ENCODE data around the gene NFE2L2. TPM values are rescaled to one million over a fixed set of nuclear protein-coding genes. Genes with fewer than 3 reads are reported as not detected.

The NFE2L2 gene
- total and polyA plus RNA-seq, 9 of the 15 experiments (the other 6 are each of a cell fraction or from before 2014, with no cell fraction given) = 29.3 to 120 (median 59.3) TPM

DNA sequence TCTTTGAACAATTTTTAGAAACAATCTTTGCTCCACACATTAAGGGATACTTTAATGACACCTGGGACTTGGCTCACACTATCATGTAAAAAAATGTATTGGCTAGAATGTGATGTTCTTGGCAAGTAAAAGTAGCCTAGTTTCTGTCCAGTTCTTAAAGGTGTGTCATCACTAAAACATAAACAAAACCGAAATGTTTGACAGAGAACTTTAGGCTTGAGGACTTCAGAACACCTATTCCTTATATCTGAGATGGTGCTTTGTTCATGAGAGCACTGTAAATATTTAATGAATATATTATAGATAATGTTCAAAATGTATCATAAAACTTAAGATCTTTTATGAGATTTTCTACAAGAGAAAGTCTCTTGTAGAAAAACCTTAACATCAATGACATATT is 71.7 kb downstream of the NFE2L2 start:
- ChIA-PET POLR2A (no interaction called here), CTCF (ENCODE audit: low intra/inter-chr PET ratio) (no interaction called here)
- TF ChIP-seq ZNF76 (CRISPR knock-in tag; IDR thresholded peaks at IDR 0.05; ENCODE audit: borderline replicate concordance) = no peak
- TF ChIP-seq SRSF7 (optimal IDR thresholded peaks at IDR 0.05; ENCODE audit: low read depth, low read length) = no peak
- TF ChIP-seq MYNN (IDR thresholded peaks at IDR 0.05) = no peak
- no peak for TF ChIP-seq MYNN (CRISPR knock-in tag; IDR thresholded peaks at IDR 0.05)
- no peak for TF ChIP-seq ETS2 (tag; IDR thresholded peaks at IDR 0.05; ENCODE audit: borderline replicate concordance, poor library complexity, severe bottlenecking)
- TF ChIP-seq RBM25 (IDR thresholded peaks at IDR 0.05; ENCODE audit: low read depth, low read length, severe bottlenecking) = no peak
- TF ChIP-seq BDP1 (IDR thresholded peaks at IDR 0.05; ENCODE audit: insufficient read depth, insufficient read length) = no peak
- TF ChIP-seq ZBTB7A (IDR thresholded peaks at IDR 0.05; ENCODE audit: borderline replicate concordance, control insufficient read depth, low read depth, low read length) = no peak
- no peak for TF ChIP-seq ZNF655 (CRISPR knock-in tag; IDR thresholded peaks at IDR 0.05)
- no peak for TF ChIP-seq SMAD4 (CRISPR knock-in tag; conservative IDR thresholded peaks at IDR 0.05)
- TF ChIP-seq ERF (CRISPR knock-in tag; IDR thresholded peaks at IDR 0.05) = no peak
- TF ChIP-seq SMARCA4 (IDR thresholded peaks at IDR 0.05) = no peak
- TF ChIP-seq ZKSCAN1 (IDR thresholded peaks at IDR 0.05; ENCODE audit: low read depth, low read length) = no peak
- H3K27ac ChIP-seq (ENCODE audit: extremely low read depth, low read depth, low read length) = no peak overlapping the region
- H3K9me1 ChIP-seq (ENCODE audit: control insufficient read depth, insufficient read depth, low read length) = no peaks in the 10 kb centered on the region
- H2AFZ ChIP-seq (ENCODE audit: low read depth, low read length) = no peak overlapping the region
- no peaks in the 10 kb centered on the region for H3K79me2 ChIP-seq (ENCODE audit: control insufficient read depth, insufficient read depth, low read length)
- FAIRE-seq = no peak
- intact Hi-C loops (cut with micrococcal nuclease) = no loop called here
- no peak for ATAC-seq
- no peaks in the 10 kb centered on the region for H3K9me3 ChIP-seq (replicated peaks; ENCODE audit: control insufficient read depth, insufficient read depth, low read depth, low read length)
- no peak for DNase-seq (ENCODE audit: extremely low read depth in 1 of 4, low spot score in 3 of 4)
- no peaks in the 10 kb centered on the region for H4K20me1 ChIP-seq (replicated peaks; ENCODE audit: control insufficient read depth, insufficient read depth, low read length)
- 6% methylated on average over 1 of the region's 1 CpG for WGBS (ENCODE audit: insufficient coverage, low coverage, missing lambda C conversion rate)
- H3K4me3 ChIP-seq = no peak overlapping the region
- H3K4me2 ChIP-seq (ENCODE audit: insufficient read depth, low read length) = no peak overlapping the region
- no peaks in the 10 kb centered on the region for H3K36me3 ChIP-seq (ENCODE audit: control insufficient read depth, insufficient read depth, low read length)
- BruUV-seq (replicated peaks) = no TSS peak
- H3K9ac ChIP-seq (ENCODE audit: insufficient read depth in 1 of 2, low read depth in 2 of 2, low read length in 2 of 2) = no peak overlapping the region
- no peaks in the 10 kb centered on the region for H3K27me3 ChIP-seq (ENCODE audit: control insufficient read depth in 2 of 2, insufficient read depth in 2 of 2, low read length in 2 of 2)
- H3K4me1 ChIP-seq (replicated peaks in 1 of 2; ENCODE audit: control insufficient read depth in 2 of 2, insufficient read depth in 2 of 2, low read length in 2 of 2) = peaks cover 0 to 2% of the 10 kb centered on the region in 2 experiments; a peak in 4 of 5 replicates
- in situ Hi-C loops (cut with MboI) = no loop called here

Data from K562 (cell line).